Stomach (tissue), 9 donors: Measurements from ENCODE around the gene NMRAL1. TPM values are rescaled to one million over a fixed set of nuclear protein-coding genes. Genes with fewer than 3 reads are reported as not detected.

Experiments
- DNase-seq, 2 donors: peaks; one replicate each; pipeline versions ENCODE4 v3.0.0 to v3.0.0-alpha.2; 2013 to 2019
- H3K27ac ChIP-seq, 5 donors: fragments of 200-600 bp in 4 of 5; sonication (generic) in 4 of 5; one replicate each; pipeline ENCODE4 v1.5.1; 2013 to 2019; ENCODE audit warnings: mild to moderate bottlenecking in 1 of 5, moderate library complexity in 1 of 5
- H3K27me3 ChIP-seq, 3 donors: fragments of 200-600 bp; sonication (generic); one replicate each; pipeline ENCODE4 v1.5.1; 2017 to 2019; ENCODE audit warnings: mixed run types in 1 of 3
- H3K36me3 ChIP-seq, 4 donors: fragments of 200-600 bp; sonication (generic); 1 replicate in 3 of 4; 2 replicates in 1 of 4; pipeline ENCODE4 v1.5.1; 2016 to 2019
- H3K4me1 ChIP-seq, 4 donors: fragments of 200-600 bp; sonication (generic); one replicate each; pipeline ENCODE4 v1.5.1; 2016 to 2019
- H3K4me3 ChIP-seq, 4 donors: fragments of 200-600 bp; sonication (generic) in 3 of 4; one replicate each; pipeline ENCODE4 v1.5.1; 2016 to 2019; ENCODE audit warnings: mild to moderate bottlenecking in 1 of 4
- H3K9me3 ChIP-seq, 4 donors: fragments of 200-600 bp; sonication (generic); one replicate each; pipeline ENCODE4 v1.5.1; 2016 to 2019
- EP300 ChIP-seq: sonication (generic); formaldehyde crosslinking; IDR thresholded peaks from one replicate; pipeline ENCODE4 v1.6.1; 2017; ENCODE audit warnings: antibody characterized with exemption
- POLR2A ChIP-seq, 4 donors: fragments of 450-650 bp; IDR thresholded peaks; one replicate each; pipeline ENCODE4 v1.6.1; 2016; ENCODE audit warnings: antibody characterized with exemption in 4 of 4, control low read depth in 2 of 4, mild to moderate bottlenecking in 1 of 4, moderate library complexity in 1 of 4
- POLR2AphosphoS5 ChIP-seq, 3 donors: sonication (generic); formaldehyde crosslinking; IDR thresholded peaks; one replicate each; pipeline ENCODE4 v1.6.1; 2016; ENCODE audit warnings: antibody characterized with exemption in 3 of 3
- WGBS, 5 donors: extraction: QIAGEN DNeasy Blood & Tissue Kit in 3 of 5; methylation state at CpG; one replicate each; pipeline versions ENCODE4 v1.1.5 to v1.1.7; 2013 to 2018; 5-methylcytosine and 5-hydroxymethylcytosine counted together
- intact Hi-C: fragments of 100-400 bp; cut with DNase I; formaldehyde crosslinking; loops from one replicate; pipeline ENCODE4 v1.15.1; 2023; ENCODE audit warnings: low total_unique reads
- polyA plus RNA-seq, 3 donors: library from polyadenylated mRNA; stranded (reverse); fragments of 200-250 nt; gene quantifications; one replicate each; pipeline ENCODE4 v1.2.3, GENCODE V29; 2013
- total RNA-seq, 5 donors: library from RNA; depleted of rRNA; stranded (reverse); fragments of >200 nt; gene quantifications; one replicate each; pipeline versions ENCODE4 v1.1.0 to v1.2.3, GENCODE V29; 2014 to 2016
- TF ChIP-seq, protein P1 (sequence below), 7 experiments: fragments of 450-650 bp in 4 of 7; fragments of 200-600 bp in 3 of 7; sonication (generic) in 3 of 7; IDR thresholded peaks; one replicate each; pipeline ENCODE4 v1.5.1; 2016 to 2019; ENCODE audit warnings: antibody characterized with exemption in 7 of 7, control low read depth in 2 of 7, mild to moderate bottlenecking in 1 of 7
- donor health status: healthy with polysubstance abuse.
- donor health status: Bipolar disorder and iron deficiency.
- donor health status: healthy.

Gene NMRAL1
- total and polyA plus RNA-seq, 8 donors: 22.8 to 126 (median 79.2) TPM

DNA sequence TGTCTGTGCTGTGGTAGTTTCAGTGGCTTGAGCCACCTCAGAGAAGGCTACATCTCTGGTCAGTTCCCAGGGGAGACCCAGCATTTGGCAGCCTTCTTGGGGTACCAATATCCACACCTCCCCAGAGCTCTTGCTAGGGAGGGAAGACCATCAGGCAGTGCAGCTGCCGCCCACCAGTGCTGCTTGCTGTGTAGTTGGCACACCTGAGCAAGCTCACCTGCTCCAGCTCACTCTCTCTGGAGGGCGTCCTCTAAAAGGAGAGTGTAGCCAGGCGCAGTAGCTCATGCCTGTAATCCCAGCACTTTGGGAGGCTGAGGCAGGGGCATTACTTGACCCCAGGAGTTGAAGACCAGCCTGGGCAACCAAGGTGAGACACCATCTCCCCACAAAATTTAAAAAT lies 34.4 kb upstream of the NMRAL1 start:
- intact Hi-C loops: loop anchor here (5.0 kb wide), 1 partner anchor 33 kb away; no protein-coding TSS in a partner anchor
- DNase-seq: no peak

DNA sequence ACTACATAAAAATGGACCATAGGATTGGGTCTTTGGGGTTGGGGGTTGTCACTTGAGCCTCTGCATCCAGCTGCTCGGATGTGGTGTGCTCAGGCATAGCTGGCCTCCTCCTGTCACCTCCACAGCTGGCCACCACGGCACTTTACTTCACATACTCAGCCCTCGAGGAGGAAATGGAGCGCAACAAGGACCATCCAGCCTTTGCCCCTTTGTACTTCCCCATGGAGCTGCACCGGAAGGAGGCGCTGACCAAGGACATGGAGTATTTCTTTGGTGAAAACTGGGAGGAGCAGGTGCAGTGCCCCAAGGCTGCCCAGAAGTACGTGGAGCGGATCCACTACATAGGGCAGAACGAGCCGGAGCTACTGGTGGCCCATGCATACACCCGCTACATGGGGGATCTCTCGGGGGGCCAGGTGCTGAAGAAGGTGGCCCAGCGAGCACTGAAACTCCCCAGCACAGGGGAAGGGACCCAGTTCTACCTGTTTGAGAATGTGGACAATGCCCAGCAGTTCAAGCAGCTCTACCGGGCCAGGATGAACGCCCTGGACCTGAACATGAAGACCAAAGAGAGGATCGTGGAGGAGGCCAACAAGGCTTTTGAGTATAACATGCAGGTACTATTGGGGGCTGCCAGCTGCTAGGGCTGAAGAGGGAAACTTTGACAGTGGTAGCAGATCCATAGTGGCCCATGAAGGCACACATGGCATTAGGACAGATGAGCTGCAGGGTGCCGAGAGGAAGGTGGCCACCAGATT lies 33.3 kb upstream of the NMRAL1 start:
- Histone ChIP-seq H3K9me3 (no peaks in the 10 kb centered on the region), H3K36me3 (peaks cover 53 to 74% (median 69%) of the 10 kb centered on the region in 4 donors), H3K4me3 (no peak overlapping the region), H3K4me1 (peaks cover 29 to 72% (median 49%) of the 10 kb centered on the region in 4 donors), H3K27me3 (no peaks in the 10 kb centered on the region), H3K27ac (no peak overlapping the region)
- intact Hi-C loops: loop anchor here (5.0 kb wide), 1 partner anchor 35 kb away; no protein-coding TSS in a partner anchor
- WGBS, 5 donors: 83 to 91% (median 85%) methylated on average over 17 of the region's 17 CpGs
- DNase-seq: no peak
- TF ChIP-seq EP300 (no peak), POLR2A (IDR thresholded peaks at IDR 0.05) (no peak), POLR2AphosphoS5 (IDR thresholded peaks at IDR 0.05) (no peak)
- TF ChIP-seq, protein P1, sequence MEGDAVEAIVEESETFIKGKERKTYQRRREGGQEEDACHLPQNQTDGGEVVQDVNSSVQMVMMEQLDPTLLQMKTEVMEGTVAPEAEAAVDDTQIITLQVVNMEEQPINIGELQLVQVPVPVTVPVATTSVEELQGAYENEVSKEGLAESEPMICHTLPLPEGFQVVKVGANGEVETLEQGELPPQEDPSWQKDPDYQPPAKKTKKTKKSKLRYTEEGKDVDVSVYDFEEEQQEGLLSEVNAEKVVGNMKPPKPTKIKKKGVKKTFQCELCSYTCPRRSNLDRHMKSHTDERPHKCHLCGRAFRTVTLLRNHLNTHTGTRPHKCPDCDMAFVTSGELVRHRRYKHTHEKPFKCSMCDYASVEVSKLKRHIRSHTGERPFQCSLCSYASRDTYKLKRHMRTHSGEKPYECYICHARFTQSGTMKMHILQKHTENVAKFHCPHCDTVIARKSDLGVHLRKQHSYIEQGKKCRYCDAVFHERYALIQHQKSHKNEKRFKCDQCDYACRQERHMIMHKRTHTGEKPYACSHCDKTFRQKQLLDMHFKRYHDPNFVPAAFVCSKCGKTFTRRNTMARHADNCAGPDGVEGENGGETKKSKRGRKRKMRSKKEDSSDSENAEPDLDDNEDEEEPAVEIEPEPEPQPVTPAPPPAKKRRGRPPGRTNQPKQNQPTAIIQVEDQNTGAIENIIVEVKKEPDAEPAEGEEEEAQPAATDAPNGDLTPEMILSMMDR (IDR thresholded peaks at IDR 0.05): no peak

More for the DNA sequence above, 34.4 kb upstream of the NMRAL1 start:
- H3K27me3 ChIP-seq: no peaks in the 10 kb centered on the region
- H3K36me3 ChIP-seq: peaks cover 62 to 84% (median 79%) of the 10 kb centered on the region in 4 donors
- H3K9me3 ChIP-seq: no peaks in the 10 kb centered on the region
- H3K4me3 ChIP-seq: no peak overlapping the region
- WGBS, 5 donors: 83 to 100% (median 83%) methylated on average over 3 of the region's 3 CpGs
- peak overlapping the region in 1 of 5 donors; percentile 28 for H3K27ac ChIP-seq
- H3K4me1 ChIP-seq: peaks cover 35 to 72% (median 53%) of the 10 kb centered on the region in 4 donors
- TF ChIP-seq EP300 (no peak), POLR2AphosphoS5 (IDR thresholded peaks at IDR 0.05) (no peak), POLR2A (IDR thresholded peaks at IDR 0.05) (no peak)
- TF ChIP-seq, protein P1 (IDR thresholded peaks at IDR 0.05): no peak

DNA sequence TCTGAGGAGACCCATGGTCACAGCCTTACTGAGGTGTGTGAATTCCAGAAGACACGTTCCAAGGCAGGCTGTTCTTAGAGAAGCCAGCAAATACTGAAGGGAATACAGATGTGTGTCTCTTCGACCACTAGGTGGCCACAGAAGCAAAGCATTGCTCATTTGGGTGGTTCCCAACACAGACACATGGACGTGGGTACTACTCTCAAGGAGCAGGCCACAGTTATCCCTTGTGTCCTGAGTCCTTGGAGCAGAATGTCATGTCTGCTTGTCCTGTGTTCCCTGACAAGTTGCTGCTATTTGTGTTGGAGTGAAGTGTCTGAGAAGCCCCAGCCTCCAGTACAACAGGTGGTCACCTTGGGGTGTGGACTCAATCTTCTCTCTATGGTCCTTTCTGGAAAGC lies 32.0 kb upstream of the NMRAL1 start:
- Histone ChIP-seq H3K27me3 (no peaks in the 10 kb centered on the region), H3K4me3 (no peak overlapping the region), H3K4me1 (peaks cover 38 to 72% (median 55%) of the 10 kb centered on the region in 4 donors), H3K27ac (peak overlapping the region in 4 of 5 donors; percentile 63 to 81 (median 76)), H3K36me3 (peaks cover 45 to 61% (median 56%) of the 10 kb centered on the region in 4 donors), H3K9me3 (no peaks in the 10 kb centered on the region)
- intact Hi-C loops: loop anchor here (5.0 kb wide), 1 partner anchor 36 kb away; no protein-coding TSS in a partner anchor
- TF ChIP-seq POLR2A (IDR thresholded peaks at IDR 0.05) (no peak), POLR2AphosphoS5 (IDR thresholded peaks at IDR 0.05) (peak in 2 of 3 donors; percentile 7 to 80), EP300 (no peak)
- TF ChIP-seq, protein P1 (IDR thresholded peaks at IDR 0.05): peak in 5 of 7 experiments; percentile 57 to 81 (median 73)
- peak; percentile 65 to 91 for DNase-seq
- 0 to 8% (median 3%) methylated on average over 3 of the region's 3 CpGs for WGBS, 5 donors

DNA sequence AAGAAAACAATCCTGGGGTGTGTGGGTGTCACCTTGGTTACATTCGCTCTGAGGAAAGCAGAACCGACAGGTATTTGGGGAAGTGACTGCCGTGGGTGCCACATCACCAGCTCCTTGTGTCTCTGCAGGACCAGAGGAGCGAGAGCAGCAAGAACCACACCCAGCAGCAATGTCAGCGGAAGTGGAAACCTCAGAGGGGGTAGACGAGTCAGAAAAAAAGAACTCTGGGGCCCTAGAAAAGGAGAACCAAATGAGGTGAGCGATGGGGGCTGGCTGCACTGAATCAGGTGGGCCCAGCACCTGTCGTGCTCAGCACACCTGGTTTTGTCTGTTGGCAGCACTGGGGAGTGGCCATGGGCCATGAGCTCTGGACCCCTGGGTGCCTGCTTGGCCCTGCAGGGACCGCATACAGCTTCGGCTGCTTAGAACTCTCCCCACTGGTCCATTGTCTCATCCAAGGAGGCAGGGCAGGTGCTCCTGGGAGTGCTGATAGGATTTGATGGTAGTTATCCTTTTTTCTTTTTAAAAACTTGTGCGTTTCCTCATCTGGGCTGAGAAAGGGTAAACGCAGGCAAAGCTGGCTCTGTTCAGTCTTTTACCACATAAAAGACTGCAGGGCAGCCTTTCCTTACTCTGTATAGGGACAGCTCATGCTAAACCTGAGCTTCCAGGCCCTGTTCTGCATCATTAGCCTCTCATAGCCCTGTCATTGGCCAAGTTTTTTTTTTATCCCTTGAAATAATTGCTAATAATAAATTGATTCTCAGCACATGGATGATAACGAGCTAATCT lies 31.1 kb upstream of the NMRAL1 start:
- peak; percentile 54 to 82 for DNase-seq
- intact Hi-C loops: loop anchor here (5.0 kb wide), 1 partner anchor 37 kb away; no protein-coding TSS in a partner anchor
- Histone ChIP-seq H3K27ac (peak overlapping the region; percentile 60 to 81 (median 72)), H3K36me3 (peaks cover 38 to 52% (median 47%) of the 10 kb centered on the region in 4 donors), H3K4me3 (no peak overlapping the region), H3K27me3 (no peaks in the 10 kb centered on the region), H3K9me3 (no peaks in the 10 kb centered on the region), H3K4me1 (peaks cover 33 to 72% (median 55%) of the 10 kb centered on the region in 4 donors)
- 35 to 50% (median 41%) methylated on average over 13 of the region's 13 CpGs for WGBS, 5 donors
- TF ChIP-seq POLR2AphosphoS5 (IDR thresholded peaks at IDR 0.05) (no peak), EP300 (no peak), POLR2A (IDR thresholded peaks at IDR 0.05) (no peak)
- TF ChIP-seq, protein P1 (IDR thresholded peaks at IDR 0.05): no peak
